GM21825 (cell line): ENCODE data around the gene SPATA13.

Experiments
- ATAC-seq: cut with Tn5 transposase; IDR thresholded peaks from one replicate; pipeline ENCODE4 v1.9.1; 2021; ENCODE audit warnings: mild to moderate bottlenecking, moderate library complexity; ENCODE audit not compliant: unreplicated experiment

Gene SPATA13

GRCh38 chr13:24166561-24166960, 6.0 kb downstream of the SPATA13 start:
- no peak for ATAC-seq

- ATAC-seq, result no peak
These were observed 7.3 kb downstream of the SPATA13 start for GRCh38 chr13:24167666-24168391.

- no peak for ATAC-seq
These were observed 7.9 kb downstream of the SPATA13 start for GRCh38 chr13:24168392-24168750.

GRCh38 chr13:24168979-24169378, 8.5 kb downstream of the SPATA13 start:
- ATAC-seq, result no peak

- ATAC-seq, result no peak
These were observed 11.6 kb downstream of the SPATA13 start for GRCh38 chr13:24172071-24172470.

GRCh38 chr13:24173795-24174194, 13.3 kb downstream of the SPATA13 start:
- ATAC-seq, result no peak

- ATAC-seq, result no peak
These were observed 15.3 kb downstream of the SPATA13 start for GRCh38 chr13:24175847-24176246.

- ATAC-seq, result no peak
These were observed 16.0 kb downstream of the SPATA13 start for GRCh38 chr13:24176351-24177101.

- ATAC-seq, result no peak
These were observed 18.4 kb downstream of the SPATA13 start for GRCh38 chr13:24178847-24179485.

GRCh38 chr13:24179486-24179850, 18.9 kb downstream of the SPATA13 start:
- ATAC-seq, result no peak

GRCh38 chr13:24180750-24181377, 20.3 kb downstream of the SPATA13 start:
- ATAC-seq, result no peak

- no peak for ATAC-seq
These were observed 21.6 kb downstream of the SPATA13 start for GRCh38 chr13:24181991-24182702.

- no peak for ATAC-seq
These were observed 22.2 kb downstream of the SPATA13 start for GRCh38 chr13:24182703-24183081.

GRCh38 chr13:24183741-24184182, 23.2 kb downstream of the SPATA13 start:
- ATAC-seq, result no peak

- no peak for ATAC-seq
These were observed 23.8 kb downstream of the SPATA13 start for GRCh38 chr13:24184265-24184841.

- no peak for ATAC-seq
These were observed 24.4 kb downstream of the SPATA13 start for GRCh38 chr13:24184882-24185281.

- no peak for ATAC-seq
These were observed 25.2 kb downstream of the SPATA13 start for GRCh38 chr13:24185591-24186232.

- ATAC-seq, result no peak
These were observed 26.7 kb downstream of the SPATA13 start for GRCh38 chr13:24187185-24187584.

GRCh38 chr13:24192057-24192810, 31.7 kb downstream of the SPATA13 start:
- ATAC-seq, result no peak
